GM18867 (cell line): Measurements from ENCODE around the gene CACTIN.
"Not testable (repeated sequence)": the region's sequence is repeated elsewhere in the genome, so short reads cannot be mapped to it uniquely, and the experiment has no call there.

Experiments used
- ATAC-seq: cut with Tn5 transposase; IDR thresholded peaks from one replicate; pipeline ENCODE4 v1.9.1; 2021; ENCODE audit warnings: mild to moderate bottlenecking, moderate library complexity; ENCODE audit not compliant: unreplicated experiment

The CACTIN gene

GRCh38 chr19:3572132-3572854 lies 54.3 kb downstream of the CACTIN start:
- ATAC-seq = peak; percentile 84

- ATAC-seq = no peak
These were observed 56.0 kb downstream of the CACTIN start for GRCh38 chr19:3570606-3571011.

- ATAC-seq = not testable (repeated sequence)
These were observed 56.5 kb downstream of the CACTIN start for GRCh38 chr19:3570042-3570441.

GRCh38 chr19:3565139-3565538 lies 61.5 kb downstream of the CACTIN start:
- ATAC-seq = no peak

GRCh38 chr19:3563709-3564524 lies 62.7 kb downstream of the CACTIN start:
- ATAC-seq = no peak
